Astrocyte (in vitro differentiated cells and primary cell): ENCODE data around the gene GDI2. TPM values are rescaled to one million over a fixed set of nuclear protein-coding genes. Genes with fewer than 3 reads are reported as not detected.
"Not testable (repeated sequence)": the region's sequence is repeated elsewhere in the genome, so short reads cannot be mapped to it uniquely, and the experiment has no call there.

ENCODE experiments used
- DNase-seq: peaks from one replicate; pipeline ENCODE4 v3.0.0-alpha.2; 2010; ENCODE audit warnings: low read depth
- FAIRE-seq: peaks from 2 replicates; lab custom pipeline; 2011; peaks lifted over from hg19 to GRCh38; lab: Jason Lieb, UNC
- H2AFZ ChIP-seq: 2 replicates; pipeline ENCODE4 v1.6.0; 2012; ENCODE audit warnings: low read depth, low read length, inconsistent platforms
- H3K27ac ChIP-seq: 2 replicates; pipeline ENCODE4 v1.5.1; 2011; ENCODE audit warnings: low read depth, low read length, inconsistent platforms
- H3K27me3 ChIP-seq: 2 replicates; pipeline ENCODE4 v1.6.0; 2011; ENCODE audit warnings: low read length, inconsistent platforms; ENCODE audit not compliant: insufficient read depth
- H3K36me3 ChIP-seq: 2 replicates; pipeline ENCODE4 v1.5.1; 2011; ENCODE audit warnings: low read length, inconsistent platforms; ENCODE audit not compliant: insufficient read depth
- H3K4me1 ChIP-seq: 2 replicates; pipeline ENCODE4 v1.5.1; 2011; ENCODE audit warnings: low read length, inconsistent platforms; ENCODE audit not compliant: insufficient read depth
- H3K4me2 ChIP-seq: 2 replicates; pipeline ENCODE4 v1.6.0; 2012; ENCODE audit warnings: low read length, inconsistent platforms
- H3K4me3 ChIP-seq: 2 replicates; pipeline ENCODE4 v1.5.1; 2011; ENCODE audit warnings: low read depth, mild to moderate bottlenecking, low read length, inconsistent platforms; ENCODE audit not compliant: insufficient read depth
- H3K79me2 ChIP-seq: 2 replicates; pipeline ENCODE4 v1.6.0; 2012; ENCODE audit warnings: mild to moderate bottlenecking, low read length, inconsistent platforms; ENCODE audit not compliant: insufficient read depth
- H3K9ac ChIP-seq: 2 replicates; pipeline ENCODE4 v1.6.0; 2012; ENCODE audit warnings: mild to moderate bottlenecking, low read length, inconsistent platforms
- H3K9me3 ChIP-seq: 2 replicates; pipeline ENCODE4 v1.5.1; 2012; ENCODE audit warnings: low read depth, mild to moderate bottlenecking, low read length, inconsistent platforms; ENCODE audit not compliant: insufficient read depth
- H4K20me1 ChIP-seq: 2 replicates; pipeline ENCODE4 v1.6.0; 2012; ENCODE audit warnings: low read length, inconsistent platforms; ENCODE audit not compliant: insufficient read depth
- H3K27ac Mint-ChIP-seq: one replicate; pipeline ENCODE4 v1.8.0; 2021; ENCODE audit warnings: mild to moderate bottlenecking, mixed read lengths; ENCODE audit not compliant: unreplicated experiment
- H3K27me3 Mint-ChIP-seq: one replicate; pipeline ENCODE4 v1.8.0; 2021; ENCODE audit warnings: low read depth, mixed read lengths; ENCODE audit not compliant: unreplicated experiment
- H3K36me3 Mint-ChIP-seq: one replicate; pipeline ENCODE4 v1.8.0; 2021; ENCODE audit warnings: low read depth, mixed read lengths; ENCODE audit not compliant: unreplicated experiment
- H3K4me1 Mint-ChIP-seq: one replicate; pipeline ENCODE4 v1.8.0; 2021; ENCODE audit warnings: low read depth, mixed read lengths; ENCODE audit not compliant: unreplicated experiment
- H3K4me3 Mint-ChIP-seq: one replicate; pipeline ENCODE4 v1.8.0; 2021; ENCODE audit warnings: mild to moderate bottlenecking, moderate library complexity, mixed read lengths; ENCODE audit not compliant: unreplicated experiment
- H3K9me3 Mint-ChIP-seq: one replicate; pipeline ENCODE4 v1.8.0; 2021; ENCODE audit warnings: mild to moderate bottlenecking, mixed read lengths; ENCODE audit not compliant: unreplicated experiment
- CTCF ChIP-seq: IDR thresholded peaks from 2 replicates; pipeline ENCODE4 v1.5.1; 2011; ENCODE audit warnings: low read depth, mild to moderate bottlenecking, inconsistent platforms, low read length, moderate library complexity; ENCODE audit not compliant: insufficient read depth
- EZH2 ChIP-seq: IDR thresholded peaks from 2 replicates; pipeline ENCODE4 v1.6.1; 2012; ENCODE audit warnings: mild to moderate bottlenecking, low read length, inconsistent platforms; ENCODE audit not compliant: insufficient read depth
- total RNA-seq: library from RNA; stranded (reverse); gene quantifications from 2 replicates; pipeline ENCODE4 v1.2.1, GENCODE V29; 2021

GDI2 gene
- total RNA-seq, 1 donor from 2014 or later = 280 TPM

- H3K4me1 ChIP-seq = no peaks in the 10 kb centered on the region
- H2AFZ ChIP-seq = no peak overlapping the region
- H3K79me2 ChIP-seq = no peaks in the 10 kb centered on the region
- H3K27me3 ChIP-seq = no peaks in the 10 kb centered on the region
- no peaks in the 10 kb centered on the region for H3K9me3 ChIP-seq
- FAIRE-seq (no peak), DNase-seq (no peak)
- no peaks in the 10 kb centered on the region for H3K4me1 Mint-ChIP-seq
- no peaks in the 10 kb centered on the region for H3K36me3 Mint-ChIP-seq
- no peak overlapping the region for H3K4me3 ChIP-seq
- H3K9me3 Mint-ChIP-seq = no peaks in the 10 kb centered on the region
- no peaks in the 10 kb centered on the region for H4K20me1 ChIP-seq
- peaks cover 17% of the 10 kb centered on the region for H3K27me3 Mint-ChIP-seq
- no peak overlapping the region for H3K27ac Mint-ChIP-seq
- H3K4me2 ChIP-seq = no peak overlapping the region
- TF ChIP-seq CTCF (no peak), EZH2 (no peak)
- no peak overlapping the region for H3K4me3 Mint-ChIP-seq
- no peaks in the 10 kb centered on the region for H3K36me3 ChIP-seq
- no peak overlapping the region for H3K9ac ChIP-seq
- no peak overlapping the region for H3K27ac ChIP-seq
Observed at GRCh38 chr10:5828725-5829124, 15.5 kb upstream of the GDI2 start.

- DNase-seq (no peak), FAIRE-seq (no peak)
- Mint-ChIP-seq H3K9me3 (no peaks in the 10 kb centered on the region), H3K36me3 (no peaks in the 10 kb centered on the region), H3K27ac (no peak overlapping the region), H3K4me3 (no peak overlapping the region), H3K4me1 (no peaks in the 10 kb centered on the region), H3K27me3 (peaks cover 17% of the 10 kb centered on the region)
- H3K79me2 ChIP-seq = no peaks in the 10 kb centered on the region
- TF ChIP-seq CTCF = no peak
- no peak for TF ChIP-seq EZH2
- no peak overlapping the region for H3K4me3 ChIP-seq
- H3K36me3 ChIP-seq = no peaks in the 10 kb centered on the region
- H3K4me1 ChIP-seq = no peaks in the 10 kb centered on the region
- no peak overlapping the region for H2AFZ ChIP-seq
- no peaks in the 10 kb centered on the region for H4K20me1 ChIP-seq
- H3K27ac ChIP-seq = no peak overlapping the region
- no peaks in the 10 kb centered on the region for H3K27me3 ChIP-seq
- H3K9me3 ChIP-seq = no peaks in the 10 kb centered on the region
- H3K9ac ChIP-seq = no peak overlapping the region
- no peak overlapping the region for H3K4me2 ChIP-seq
Observed at GRCh38 chr10:5827841-5828240, 14.6 kb upstream of the GDI2 start.

DNA sequence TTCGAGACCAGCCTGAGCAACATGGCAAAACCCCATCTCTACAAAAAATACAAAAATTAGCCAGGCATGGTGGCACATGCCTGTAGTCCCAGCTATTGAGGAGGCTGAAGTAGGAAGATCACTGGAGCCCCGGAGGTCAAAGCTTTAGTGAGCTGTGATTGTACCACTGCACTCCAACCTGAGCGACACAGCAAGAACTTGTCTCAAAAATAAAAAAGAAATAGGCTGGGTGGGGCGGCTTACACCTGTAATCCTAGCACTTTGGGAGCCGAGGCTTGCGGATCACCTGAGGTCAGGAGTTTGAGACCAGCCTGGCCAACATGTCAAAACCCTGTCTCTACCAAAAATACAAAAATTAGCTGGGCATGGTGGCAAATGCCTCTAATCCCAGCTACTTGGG lies 13.3 kb upstream of the GDI2 start:
- not testable (repeated sequence) for H3K27ac ChIP-seq, H3K4me3 ChIP-seq, FAIRE-seq, H3K27ac Mint-ChIP-seq, H3K4me3 Mint-ChIP-seq, DNase-seq, H3K4me2 ChIP-seq, H3K79me2 ChIP-seq, H3K4me1 Mint-ChIP-seq, H4K20me1 ChIP-seq, H3K9ac ChIP-seq, H3K9me3 ChIP-seq, H3K27me3 ChIP-seq, H2AFZ ChIP-seq, H3K36me3 Mint-ChIP-seq, H3K9me3 Mint-ChIP-seq, H3K36me3 ChIP-seq, H3K4me1 ChIP-seq
- H3K27me3 Mint-ChIP-seq = peaks cover 17% of the 10 kb centered on the region
